GM13976 (cell line): ENCODE data around the gene GRIK5.

Experiments
- DNase-seq: peaks from one replicate; pipeline ENCODE4 v3.0.0; 2012; ENCODE audit warnings: low spot score
- CTCF ChIP-seq: IDR thresholded peaks from 2 replicates; pipeline ENCODE4 v1.5.1; 2012; ENCODE audit warnings: borderline replicate concordance, mild to moderate bottlenecking; ENCODE audit not compliant: insufficient read depth; ENCODE audit errors: extremely low read depth, missing control alignments, control extremely low read depth
- in situ Hi-C: fragments of 300-500 bp; cut with MboI; formaldehyde crosslinking; loops from one replicate; pipeline ENCODE4 v1.12.0; 2022; ENCODE audit warnings: low sequenced_read_pairs, mixed read lengths, inconsistent platforms; ENCODE audit not compliant: unreplicated experiment

GRIK5 gene

GRCh38 chr19:42079276-42079669 is 9.3 kb upstream of the GRIK5 start:
- in situ Hi-C loops: no loop called here
- no peak for TF ChIP-seq CTCF
- no peak for DNase-seq

- DNase-seq: no peak
- in situ Hi-C loops: no loop called here
- no peak for TF ChIP-seq CTCF
Measured at GRCh38 chr19:42078538-42079275, 8.7 kb upstream of the GRIK5 start.

- DNase-seq: no peak
- TF ChIP-seq CTCF: no peak
- in situ Hi-C loops: no loop called here
Measured at GRCh38 chr19:42078058-42078457, 8.1 kb upstream of the GRIK5 start.

GRCh38 chr19:42076380-42076944 is 6.5 kb upstream of the GRIK5 start:
- no peak for DNase-seq
- in situ Hi-C loops: no loop called here
- no peak for TF ChIP-seq CTCF

- peak; percentile 98 for DNase-seq
- in situ Hi-C loops: no loop called here
- TF ChIP-seq CTCF: no peak
Measured at GRCh38 chr19:42075616-42076379, 5.8 kb upstream of the GRIK5 start, which contains the start of gene ZNF574. ZNF574 (plus strand) TSS chr19:42076166; CDS start chr19:42078607, 2,441 bp downstream.

- in situ Hi-C loops: no loop called here
- no peak for DNase-seq
- TF ChIP-seq CTCF: no peak
Measured at GRCh38 chr19:42075364-42075615, 5.3 kb upstream of the GRIK5 start.
